Stimulated activated CD8-positive, alpha-beta memory T cell treated with anti-CD3 and anti-CD28 coated beads, Interleukin-7, amount 100 ng/mL, for 4 hours (primary cell): Measurements from ENCODE around the gene TMEM51.
"Not testable (repeated sequence)": the region's sequence is repeated elsewhere in the genome, so short reads cannot be mapped to it uniquely, and the experiment has no call there.

Source experiments
- DNase-seq, 2 donors: peaks; one replicate each; pipeline ENCODE4 v3.0.0-alpha.2; 2020; ENCODE audit warnings: low read depth in 2 of 2

The TMEM51 gene

DNA sequence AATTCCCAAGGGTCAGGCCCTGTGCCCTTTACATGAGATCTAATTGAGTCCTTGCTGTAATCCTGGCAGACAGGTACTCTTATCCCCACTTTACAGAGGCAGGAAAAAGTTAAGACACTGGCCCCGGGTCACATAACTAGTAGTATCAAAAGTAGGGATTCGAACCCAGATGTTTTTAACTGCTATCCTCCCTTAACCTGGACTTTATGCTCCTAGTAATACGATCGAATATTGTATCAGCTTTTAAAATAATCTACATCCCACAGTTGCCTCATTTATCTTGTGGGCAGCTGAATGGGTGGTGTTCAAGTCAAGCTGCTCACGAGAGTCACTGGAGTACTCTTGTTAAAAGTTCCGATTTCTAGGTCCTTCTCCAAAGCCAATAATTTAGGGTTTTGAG lies 25.5 kb upstream of the TMEM51 start:
- DNase-seq, result no peak

DNA sequence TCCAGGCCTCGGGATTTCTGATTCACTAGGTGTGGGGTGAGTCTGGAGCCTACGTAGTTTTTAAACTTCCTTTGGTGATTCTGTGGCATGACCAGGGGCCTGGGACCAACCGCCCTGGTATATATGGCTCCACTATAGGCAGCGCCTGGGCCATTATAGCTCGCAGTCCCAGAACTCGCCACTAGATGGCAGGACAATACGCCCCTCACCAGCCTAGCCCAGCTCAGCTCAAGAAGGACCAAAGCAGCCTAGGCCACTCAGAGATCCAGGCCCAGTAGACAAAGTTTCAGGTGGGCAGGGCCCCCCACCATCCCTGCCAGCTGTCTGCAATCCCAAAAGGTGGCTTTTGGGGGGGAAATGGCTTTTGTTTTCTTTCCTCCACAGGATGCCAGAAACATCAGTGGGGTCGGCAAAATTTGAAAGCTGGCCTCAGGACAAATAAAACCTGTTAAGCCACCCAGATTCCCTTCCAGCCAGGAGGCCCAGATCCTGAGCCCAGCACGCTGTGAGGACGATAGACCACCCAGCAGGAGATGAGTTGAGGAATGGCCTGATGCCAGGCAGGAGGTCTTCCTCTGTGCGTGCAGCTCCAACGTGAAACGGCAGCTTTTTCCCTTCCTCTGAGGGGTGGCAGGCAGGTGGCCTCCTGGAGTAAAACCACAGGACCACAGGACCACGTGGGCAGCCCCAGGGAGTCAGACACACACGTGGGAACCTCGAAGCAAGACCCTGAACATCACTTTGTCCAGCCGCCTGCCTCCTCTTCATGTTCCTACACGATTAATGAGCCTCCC lies 24.8 kb upstream of the TMEM51 start:
- peak; percentile 38 to 46 for DNase-seq

DNA sequence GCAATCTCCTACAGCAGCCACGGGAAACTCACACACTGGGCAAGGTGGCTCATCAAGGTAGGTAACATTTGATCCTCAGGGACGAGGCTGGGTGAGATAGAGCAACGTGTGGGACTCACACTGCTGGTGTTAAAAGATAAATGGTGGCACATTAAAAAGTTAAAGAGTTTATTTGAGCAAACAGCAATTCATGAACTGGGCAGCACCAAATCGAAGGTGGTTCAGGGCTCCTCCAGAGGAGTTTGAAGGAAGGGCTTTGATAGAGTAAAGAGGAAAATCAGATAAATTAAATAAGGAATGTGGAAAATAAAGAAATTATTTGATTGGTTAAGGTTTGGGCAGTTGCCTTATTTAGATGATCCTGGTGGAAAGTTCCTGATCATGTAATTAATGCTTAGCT lies 23.6 kb upstream of the TMEM51 start:
- DNase-seq, result no peak

DNA sequence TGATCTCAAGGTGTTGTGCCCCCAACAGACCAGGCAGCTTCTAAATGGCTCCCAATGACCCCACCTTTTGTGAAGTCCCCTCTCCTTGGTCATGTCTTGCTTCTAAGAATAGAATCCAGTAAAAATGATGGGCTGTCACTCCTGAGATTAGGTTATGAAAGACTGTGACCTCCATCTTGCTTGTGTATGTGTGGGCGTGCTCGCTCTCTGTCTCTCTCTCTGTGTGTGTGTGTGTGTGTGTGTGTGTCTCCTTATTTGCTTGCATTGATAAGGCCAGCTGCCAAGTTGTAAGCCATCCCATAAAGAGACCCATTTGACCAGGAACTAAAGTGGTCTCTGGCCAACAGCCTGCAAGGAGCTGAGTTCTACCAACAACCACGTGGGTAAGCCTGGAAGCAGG lies 22.9 kb upstream of the TMEM51 start:
- DNase-seq, result no peak

GRCh38 chr1:15132965-15133364 lies 20.6 kb upstream of the TMEM51 start:
- DNase-seq, result no peak

DNA sequence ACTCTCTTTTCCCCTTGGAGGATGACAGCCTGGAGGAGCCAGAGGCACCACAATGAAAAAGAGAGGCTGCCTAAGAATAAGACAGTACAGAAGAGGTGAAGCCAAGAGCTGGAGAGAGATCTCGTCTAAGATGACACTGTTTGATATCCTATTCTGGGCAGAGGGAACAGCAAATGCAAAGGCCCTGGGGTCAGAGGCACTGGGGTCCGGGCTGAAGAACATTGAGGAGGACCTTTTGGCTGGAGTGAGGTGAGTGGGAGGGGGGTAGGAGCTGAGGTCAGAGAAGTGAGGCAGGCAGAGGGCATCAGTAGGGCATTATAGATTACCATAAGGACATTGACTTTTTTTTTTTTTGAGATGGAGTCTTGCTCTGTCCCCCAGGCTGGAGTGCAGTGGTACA lies 19.3 kb upstream of the TMEM51 start:
- no peak for DNase-seq

GRCh38 chr1:15135604-15136003 lies 17.9 kb upstream of the TMEM51 start:
- DNase-seq, result not testable (repeated sequence)

- DNase-seq, result no peak
Observed at GRCh38 chr1:15137809-15138208, 15.7 kb upstream of the TMEM51 start.

DNA sequence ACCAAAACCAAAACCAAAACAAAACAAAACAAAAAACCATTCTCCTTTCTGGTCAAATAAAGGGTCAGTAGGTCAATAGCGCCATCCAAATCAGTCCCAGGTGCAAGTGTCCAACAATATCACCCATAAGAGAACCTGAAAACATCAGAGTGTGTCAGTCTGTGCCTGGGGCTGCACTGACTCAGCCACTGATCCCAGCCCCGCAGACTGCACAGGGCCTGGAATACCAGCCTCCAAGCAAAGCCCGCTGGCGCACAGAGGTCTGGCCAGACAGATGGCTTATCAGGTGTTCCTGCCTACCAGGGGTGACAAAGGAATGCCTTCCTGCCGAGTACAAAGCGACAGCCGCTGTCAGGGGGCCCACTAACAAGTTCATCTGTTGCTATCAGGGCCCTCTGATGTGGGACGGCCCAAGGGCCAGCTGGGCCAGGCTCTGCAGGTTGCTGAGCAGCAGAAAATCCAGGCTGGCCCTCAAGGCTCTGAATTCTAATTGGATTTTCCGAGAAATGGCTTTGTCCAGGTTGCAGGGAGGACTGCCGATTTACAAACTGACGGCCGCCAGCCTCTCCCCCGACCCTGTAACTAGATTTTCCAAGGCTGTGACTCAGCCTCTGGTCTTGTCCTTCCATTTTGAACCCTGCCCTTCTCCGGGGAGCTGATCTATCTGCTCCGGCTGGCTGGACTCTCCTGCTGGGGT lies 13.7 kb upstream of the TMEM51 start:
- no peak for DNase-seq

- no peak for DNase-seq
Observed at GRCh38 chr1:15141935-15142539, 11.5 kb upstream of the TMEM51 start.

DNA sequence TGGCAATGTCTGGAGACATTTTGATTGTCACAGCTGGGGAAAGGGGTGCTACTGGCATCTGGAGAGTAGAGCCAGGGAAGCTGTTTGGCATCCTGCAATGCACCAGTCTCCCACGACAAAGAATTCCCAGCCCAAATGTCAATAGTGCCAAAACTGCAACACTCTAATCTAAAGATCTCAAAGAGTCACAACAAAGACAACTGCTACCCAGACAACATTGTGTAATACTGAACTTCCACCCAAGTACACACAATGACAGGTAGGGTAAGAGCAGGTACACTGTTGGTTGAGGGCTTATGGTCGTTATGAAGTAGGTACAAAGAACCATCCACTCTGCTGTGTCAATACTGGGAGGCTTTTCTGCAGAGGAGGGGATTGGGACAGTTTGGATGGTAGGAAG lies 8.2 kb upstream of the TMEM51 start:
- no peak for DNase-seq

DNA sequence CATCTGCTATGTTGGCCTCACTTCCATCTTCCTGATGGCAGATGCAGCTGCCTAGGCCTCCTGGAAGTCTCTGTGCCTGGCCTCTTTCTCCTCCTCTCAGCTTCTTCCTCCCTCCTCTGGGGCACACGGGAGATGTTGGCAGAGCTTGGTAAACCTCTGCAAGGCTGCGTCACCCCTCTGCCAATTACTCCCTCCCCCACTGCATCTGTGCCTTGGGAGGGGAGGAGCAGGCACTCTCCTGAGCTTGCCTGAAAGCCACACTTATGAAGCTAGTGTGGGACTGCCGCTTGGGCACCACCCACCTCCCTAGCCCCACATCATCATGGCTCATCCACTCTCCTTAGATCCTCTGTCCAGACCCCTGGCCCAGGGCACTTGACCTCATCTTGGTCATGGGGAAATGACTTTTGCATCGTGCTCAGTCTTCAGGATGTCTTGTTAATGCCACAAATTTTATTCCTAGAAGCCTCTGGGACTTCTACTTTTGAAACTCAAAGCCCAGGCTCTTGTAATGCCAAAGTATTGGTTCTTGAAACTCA lies 7.3 kb upstream of the TMEM51 start:
- DNase-seq, result no peak

DNA sequence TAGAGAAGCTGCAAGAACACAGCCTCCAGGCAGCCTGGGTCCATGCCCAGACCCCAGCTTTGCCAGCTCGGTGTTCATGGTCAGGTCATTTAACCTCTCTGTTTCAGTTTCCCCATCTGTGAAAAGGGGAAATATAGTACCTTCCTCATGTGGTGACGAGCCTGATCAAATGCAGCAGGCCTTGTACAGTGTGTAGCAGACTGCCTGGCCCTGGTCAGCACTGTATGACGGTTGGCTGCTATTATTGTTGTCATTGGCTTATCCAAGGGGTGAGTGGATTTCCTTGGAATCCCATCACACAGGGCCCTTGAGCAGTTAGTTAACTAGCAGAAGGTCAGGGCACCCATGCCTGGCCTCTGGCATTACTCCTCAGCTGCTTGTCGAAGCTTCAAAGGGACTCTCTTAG lies 6.6 kb upstream of the TMEM51 start:
- DNase-seq, result no peak

- DNase-seq, result no peak
Observed at GRCh38 chr1:15148004-15148403, 5.5 kb upstream of the TMEM51 start.

GRCh38 chr1:15148475-15148874 lies 5.1 kb upstream of the TMEM51 start:
- no peak for DNase-seq

DNA sequence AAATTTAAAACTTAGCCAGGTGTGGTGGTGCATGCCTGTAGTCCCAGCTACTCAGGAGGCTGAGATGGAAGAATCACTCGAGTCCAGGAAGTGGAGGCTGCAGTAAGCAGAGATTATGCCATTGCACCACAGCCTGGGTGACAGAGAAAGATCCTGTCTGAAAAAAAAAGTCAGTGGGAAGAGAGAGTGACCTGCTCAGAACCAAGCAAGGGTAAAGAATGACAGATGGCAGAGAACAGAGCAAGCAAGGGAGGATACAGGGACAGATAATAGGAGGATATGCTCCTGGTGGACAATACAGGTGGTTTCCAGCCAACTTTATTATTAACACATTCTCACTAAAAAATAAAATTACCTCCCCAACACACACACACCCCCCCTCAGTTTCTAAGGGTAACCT lies 4.6 kb upstream of the TMEM51 start:
- DNase-seq, result no peak

GRCh38 chr1:15150376-15150775 lies 3.2 kb upstream of the TMEM51 start:
- DNase-seq, result no peak

DNA sequence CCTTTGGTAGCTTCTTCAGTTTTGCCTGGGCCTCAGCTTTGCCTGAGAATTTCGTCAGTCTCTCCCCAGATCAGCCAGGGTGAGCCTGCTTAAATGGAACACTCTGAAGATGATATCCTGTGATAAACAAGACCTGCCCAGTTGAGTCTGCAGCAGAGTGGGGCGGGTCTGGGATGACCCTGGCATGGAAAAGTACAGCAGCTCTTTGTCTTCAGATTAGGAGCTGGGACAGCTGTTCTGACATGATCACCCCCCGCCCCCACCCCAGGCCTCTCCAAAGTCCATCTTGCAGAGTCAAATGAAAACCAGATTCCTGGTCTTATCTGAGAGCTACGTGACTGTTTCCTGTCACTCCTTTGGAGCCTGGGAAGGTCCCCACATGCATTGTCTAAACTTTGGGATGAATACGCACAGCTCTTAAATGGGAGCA lies 2.2 kb upstream of the TMEM51 start:
- no peak for DNase-seq

- DNase-seq, result no peak
Observed at GRCh38 chr1:15151871-15152270, 1.7 kb upstream of the TMEM51 start.

DNA sequence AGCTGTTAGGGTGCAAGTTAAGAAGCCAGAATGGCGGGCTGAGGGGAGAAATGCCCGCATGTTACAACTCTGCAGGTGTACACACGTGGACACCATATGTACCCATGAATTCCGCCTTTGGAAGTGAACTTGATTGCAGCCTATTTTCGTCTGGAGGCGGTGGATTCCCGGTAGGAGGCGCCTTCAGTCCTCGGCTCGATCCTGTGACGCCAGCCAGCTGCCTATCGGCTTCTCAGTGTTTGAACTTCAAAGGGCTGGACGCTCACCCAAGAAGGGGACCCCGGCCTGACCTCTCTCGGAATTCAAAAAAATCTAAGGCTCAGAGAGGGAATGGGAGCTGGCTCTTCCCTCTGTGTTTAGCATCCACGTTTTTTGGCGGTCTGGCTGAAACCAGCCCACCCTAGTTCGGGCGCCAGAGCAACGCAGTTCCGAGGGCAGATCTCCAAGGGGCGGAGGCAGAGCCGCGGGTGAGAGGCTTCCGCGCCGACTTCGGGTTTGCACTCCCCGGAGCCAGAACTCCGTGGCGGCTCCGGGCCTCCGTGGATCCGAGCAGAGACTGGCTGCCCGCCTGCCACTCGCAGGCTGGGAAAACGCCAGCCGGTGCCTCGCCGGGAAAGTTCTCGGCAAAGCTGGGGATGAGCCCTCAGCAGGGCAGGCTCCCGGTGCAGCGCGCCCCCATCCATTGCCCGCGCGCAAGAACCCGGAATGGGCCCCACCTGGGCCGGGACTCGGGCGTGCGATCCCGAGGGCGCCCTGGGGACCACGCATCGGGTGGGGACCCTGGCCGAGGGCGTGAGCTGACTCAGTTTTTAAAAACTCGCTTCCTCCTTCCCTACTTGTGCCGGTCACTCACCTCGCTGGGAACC lies 996 bp upstream of the TMEM51 start:
- no peak for DNase-seq

- DNase-seq, result no peak
Observed at GRCh38 chr1:15153842-15154479, 414 bp downstream of the TMEM51 start.
